GM23338 (cell line): ENCODE data around the gene F13B.

ENCODE experiments used
- CREB1 ChIP-seq: fragments of 250-450 bp; sonication (Bioruptor Pico); IDR thresholded peaks from 2 replicates; pipeline ENCODE4 v1.5.0; 2020; ENCODE audit warnings: low read depth, mild to moderate bottlenecking, moderate library complexity
- EZH2 ChIP-seq: fragments of 200-600 bp; sonication (generic); IDR thresholded peaks from one replicate; pipeline ENCODE4 v1.8.0; 2017; ENCODE audit warnings: antibody characterized with exemption, mild to moderate bottlenecking, low read depth; ENCODE audit not compliant: unreplicated experiment
- POLR2AphosphoS5 ChIP-seq: IDR thresholded peaks from 2 replicates; pipeline ENCODE4 v1.6.1; 2016; ENCODE audit warnings: antibody characterized with exemption, low read depth
- TF ChIP-seq, protein P1 (sequence below), 2 experiments: fragments of 200-600 bp in 1 of 2; sonication (generic) in 1 of 2; conservative IDR thresholded peaks; 2 replicates each; pipeline versions ENCODE4 v1.5.1 to v1.6.1; 2016 to 2017; ENCODE audit warnings: antibody characterized with exemption in 2 of 2, low read depth in 2 of 2, mild to moderate bottlenecking in 2 of 2, moderate library complexity in 1 of 2
- TF ChIP-seq, protein P2 (sequence below): fragments of 250-450 bp; sonication (Bioruptor Pico); IDR thresholded peaks from 2 replicates; pipeline ENCODE4 v1.5.0; 2020; ENCODE audit warnings: mild to moderate bottlenecking, moderate library complexity

DNA sequence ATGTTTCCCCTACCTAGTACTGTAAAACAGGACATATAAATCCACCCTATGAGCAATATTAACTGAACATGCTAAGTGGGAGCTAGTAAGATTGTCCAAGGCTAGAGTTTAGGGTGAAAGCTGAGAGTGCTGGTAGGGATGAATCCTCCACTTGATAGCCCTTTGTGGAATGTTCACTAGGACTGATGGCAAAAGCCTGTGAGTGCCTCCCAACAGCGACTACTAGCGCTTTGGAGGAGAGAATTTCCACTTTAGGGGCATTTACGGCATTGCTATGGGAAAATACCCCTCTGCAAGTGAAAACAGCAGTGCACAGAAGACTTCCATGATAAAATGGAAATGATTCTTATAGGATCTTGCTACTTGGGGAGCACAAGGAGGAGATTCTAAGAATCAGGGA, 53.8 kb downstream of the F13B start:
- TF ChIP-seq, protein P1, sequence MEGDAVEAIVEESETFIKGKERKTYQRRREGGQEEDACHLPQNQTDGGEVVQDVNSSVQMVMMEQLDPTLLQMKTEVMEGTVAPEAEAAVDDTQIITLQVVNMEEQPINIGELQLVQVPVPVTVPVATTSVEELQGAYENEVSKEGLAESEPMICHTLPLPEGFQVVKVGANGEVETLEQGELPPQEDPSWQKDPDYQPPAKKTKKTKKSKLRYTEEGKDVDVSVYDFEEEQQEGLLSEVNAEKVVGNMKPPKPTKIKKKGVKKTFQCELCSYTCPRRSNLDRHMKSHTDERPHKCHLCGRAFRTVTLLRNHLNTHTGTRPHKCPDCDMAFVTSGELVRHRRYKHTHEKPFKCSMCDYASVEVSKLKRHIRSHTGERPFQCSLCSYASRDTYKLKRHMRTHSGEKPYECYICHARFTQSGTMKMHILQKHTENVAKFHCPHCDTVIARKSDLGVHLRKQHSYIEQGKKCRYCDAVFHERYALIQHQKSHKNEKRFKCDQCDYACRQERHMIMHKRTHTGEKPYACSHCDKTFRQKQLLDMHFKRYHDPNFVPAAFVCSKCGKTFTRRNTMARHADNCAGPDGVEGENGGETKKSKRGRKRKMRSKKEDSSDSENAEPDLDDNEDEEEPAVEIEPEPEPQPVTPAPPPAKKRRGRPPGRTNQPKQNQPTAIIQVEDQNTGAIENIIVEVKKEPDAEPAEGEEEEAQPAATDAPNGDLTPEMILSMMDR (conservative IDR thresholded peaks at IDR 0.05; ENCODE audit: low read depth in 2 of 2), result no peak
- TF ChIP-seq POLR2AphosphoS5, result no peak
- TF ChIP-seq CREB1 (CRISPR knock-in tag), result no peak
- TF ChIP-seq EZH2, result no peak
- TF ChIP-seq, protein P2, sequence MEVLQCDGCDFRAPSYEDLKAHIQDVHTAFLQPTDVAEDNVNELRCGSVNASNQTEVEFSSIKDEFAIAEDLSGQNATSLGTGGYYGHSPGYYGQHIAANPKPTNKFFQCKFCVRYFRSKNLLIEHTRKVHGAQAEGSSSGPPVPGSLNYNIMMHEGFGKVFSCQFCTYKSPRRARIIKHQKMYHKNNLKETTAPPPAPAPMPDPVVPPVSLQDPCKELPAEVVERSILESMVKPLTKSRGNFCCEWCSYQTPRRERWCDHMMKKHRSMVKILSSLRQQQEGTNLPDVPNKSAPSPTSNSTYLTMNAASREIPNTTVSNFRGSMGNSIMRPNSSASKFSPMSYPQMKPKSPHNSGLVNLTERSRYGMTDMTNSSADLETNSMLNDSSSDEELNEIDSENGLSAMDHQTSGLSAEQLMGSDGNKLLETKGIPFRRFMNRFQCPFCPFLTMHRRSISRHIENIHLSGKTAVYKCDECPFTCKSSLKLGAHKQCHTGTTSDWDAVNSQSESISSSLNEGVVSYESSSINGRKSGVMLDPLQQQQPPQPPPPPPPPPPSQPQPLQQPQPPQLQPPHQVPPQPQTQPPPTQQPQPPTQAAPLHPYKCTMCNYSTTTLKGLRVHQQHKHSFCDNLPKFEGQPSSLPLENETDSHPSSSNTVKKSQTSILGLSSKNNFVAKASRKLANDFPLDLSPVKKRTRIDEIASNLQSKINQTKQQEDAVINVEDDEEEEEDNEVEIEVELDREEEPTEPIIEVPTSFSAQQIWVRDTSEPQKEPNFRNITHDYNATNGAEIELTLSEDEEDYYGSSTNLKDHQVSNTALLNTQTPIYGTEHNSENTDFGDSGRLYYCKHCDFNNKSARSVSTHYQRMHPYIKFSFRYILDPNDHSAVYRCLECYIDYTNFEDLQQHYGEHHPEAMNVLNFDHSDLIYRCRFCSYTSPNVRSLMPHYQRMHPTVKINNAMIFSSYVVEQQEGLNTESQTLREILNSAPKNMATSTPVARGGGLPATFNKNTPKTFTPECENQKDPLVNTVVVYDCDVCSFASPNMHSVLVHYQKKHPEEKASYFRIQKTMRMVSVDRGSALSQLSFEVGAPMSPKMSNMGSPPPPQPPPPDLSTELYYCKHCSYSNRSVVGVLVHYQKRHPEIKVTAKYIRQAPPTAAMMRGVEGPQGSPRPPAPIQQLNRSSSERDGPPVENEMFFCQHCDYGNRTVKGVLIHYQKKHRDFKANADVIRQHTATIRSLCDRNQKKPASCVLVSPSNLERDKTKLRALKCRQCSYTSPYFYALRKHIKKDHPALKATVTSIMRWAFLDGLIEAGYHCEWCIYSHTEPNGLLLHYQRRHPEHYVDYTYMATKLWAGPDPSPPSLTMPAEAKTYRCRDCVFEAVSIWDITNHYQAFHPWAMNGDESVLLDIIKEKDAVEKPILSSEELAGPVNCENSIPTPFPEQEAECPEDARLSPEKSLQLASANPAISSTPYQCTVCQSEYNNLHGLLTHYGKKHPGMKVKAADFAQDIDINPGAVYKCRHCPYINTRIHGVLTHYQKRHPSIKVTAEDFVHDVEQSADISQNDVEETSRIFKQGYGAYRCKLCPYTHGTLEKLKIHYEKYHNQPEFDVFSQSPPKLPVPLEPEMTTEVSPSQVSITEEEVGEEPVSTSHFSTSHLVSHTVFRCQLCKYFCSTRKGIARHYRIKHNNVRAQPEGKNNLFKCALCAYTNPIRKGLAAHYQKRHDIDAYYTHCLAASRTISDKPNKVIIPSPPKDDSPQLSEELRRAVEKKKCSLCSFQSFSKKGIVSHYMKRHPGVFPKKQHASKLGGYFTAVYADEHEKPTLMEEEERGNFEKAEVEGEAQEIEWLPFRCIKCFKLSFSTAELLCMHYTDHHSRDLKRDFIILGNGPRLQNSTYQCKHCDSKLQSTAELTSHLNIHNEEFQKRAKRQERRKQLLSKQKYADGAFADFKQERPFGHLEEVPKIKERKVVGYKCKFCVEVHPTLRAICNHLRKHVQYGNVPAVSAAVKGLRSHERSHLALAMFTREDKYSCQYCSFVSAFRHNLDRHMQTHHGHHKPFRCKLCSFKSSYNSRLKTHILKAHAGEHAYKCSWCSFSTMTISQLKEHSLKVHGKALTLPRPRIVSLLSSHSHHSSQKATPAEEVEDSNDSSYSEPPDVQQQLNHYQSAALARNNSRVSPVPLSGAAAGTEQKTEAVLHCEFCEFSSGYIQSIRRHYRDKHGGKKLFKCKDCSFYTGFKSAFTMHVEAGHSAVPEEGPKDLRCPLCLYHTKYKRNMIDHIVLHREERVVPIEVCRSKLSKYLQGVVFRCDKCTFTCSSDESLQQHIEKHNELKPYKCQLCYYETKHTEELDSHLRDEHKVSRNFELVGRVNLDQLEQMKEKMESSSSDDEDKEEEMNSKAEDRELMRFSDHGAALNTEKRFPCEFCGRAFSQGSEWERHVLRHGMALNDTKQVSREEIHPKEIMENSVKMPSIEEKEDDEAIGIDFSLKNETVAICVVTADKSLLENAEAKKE, result no peak
